Psoas muscle (tissue), 8 donors: ENCODE results near the gene PCDH9. TPM values are rescaled to one million over a fixed set of nuclear protein-coding genes. Genes with fewer than 3 reads are reported as not detected.

Source experiments
- ATAC-seq, 4 donors: fragments of 200-7000 bp; cut with Tn5 transposase; one replicate each; pipeline ENCODE4 v1.9.1; 2020; ENCODE audit warnings: moderate library complexity in 3 of 4, mild to moderate bottlenecking in 2 of 4
- DNase-seq, 2 donors: peaks; one replicate each; pipeline ENCODE4 v3.0.0-alpha.2; 2020
- H3K27ac ChIP-seq: fragments of 200-600 bp; one replicate; pipeline ENCODE4 v1.8.0; 2022
- H3K27me3 ChIP-seq, 3 donors: fragments of 200-600 bp in 1 of 3; one replicate each; pipeline versions ENCODE4 v1.6.1 to v1.8.0; 2013 to 2022; ENCODE audit warnings: low read length in 2 of 3, mild to moderate bottlenecking in 2 of 3, moderate library complexity in 1 of 3; ENCODE audit not compliant: insufficient read depth in 3 of 3
- H3K36me3 ChIP-seq, 2 donors: fragments of 200-600 bp in 1 of 2; one replicate each; pipeline versions ENCODE4 v1.6.1 to v1.8.0; 2013 to 2022; ENCODE audit warnings: low read depth in 1 of 2, mild to moderate bottlenecking in 1 of 2, moderate library complexity in 1 of 2; ENCODE audit not compliant: insufficient read depth in 1 of 2
- H3K4me1 ChIP-seq: fragments of 200-600 bp; one replicate; pipeline ENCODE4 v1.8.0; 2022
- H3K4me3 ChIP-seq: fragments of 200-600 bp; one replicate; pipeline ENCODE4 v1.8.0; 2022; ENCODE audit warnings: mild to moderate bottlenecking
- H3K9me3 ChIP-seq: fragments of 200-600 bp; one replicate; pipeline ENCODE4 v1.8.0; 2022
- CTCF ChIP-seq: fragments of 200-600 bp; IDR thresholded peaks from one replicate; pipeline ENCODE4 v1.8.0; 2022; ENCODE audit warnings: antibody characterized with exemption
- WGBS, 3 donors: extraction: QIAGEN DNeasy Blood & Tissue Kit; methylation state at CpG; one replicate each; pipeline versions ENCODE4 v1.1.6 to v1.1.7; 2013; 5-methylcytosine and 5-hydroxymethylcytosine counted together
- intact Hi-C, 2 donors: fragments of 100-400 bp; cut with DNase I; formaldehyde crosslinking; loops; one replicate each; pipeline versions ENCODE4 v1.11.0 to v1.14.2; 2022
- polyA plus RNA-seq, 3 donors: library from polyadenylated mRNA; stranded (reverse); fragments of 200-250 nt; gene quantifications; one replicate each; pipeline ENCODE4 v1.2.3, GENCODE V29; 2013
- total RNA-seq, 4 donors: library from RNA; stranded (reverse); fragmentation: NEBNext Ultra II Directional in 2 of 4; extraction: Animal tissue kit (Norgen Biotek cat#: 25700) in 2 of 4; gene quantifications; one replicate each; pipeline versions ENCODE4 v1.2.1 to v1.2.4, GENCODE V29; 2021 to 2023
- donor health status: healthy with polysubstance abuse.
- donor health status: DM: no; HTN: no; CAD: no; lungs with moderate emphysema.
- donor health status: Bipolar disorder and iron deficiency.
- donor health status: healthy.
- donor health status: DM: yes; HTN: yes; CAD: no.
- donor health status: DM: no; HTN: no; CAD: no.
- donor health status: DM: no; HTN: no; CAD: no.
- donor health status: DM: yes; HTN: yes; CAD: no.

PCDH9 gene
- total and polyA plus RNA-seq, 7 donors: 0.27 to 4.9 (median 2.1) TPM

GRCh38 chr13:66803013-66803807, 426.9 kb downstream of the PCDH9 start:
- intact Hi-C loops: no loop called here
- H3K36me3 ChIP-seq: no peaks in the 10 kb centered on the region
- H3K4me1 ChIP-seq: no peaks in the 10 kb centered on the region
- TF ChIP-seq CTCF: no peak
- 44 to 60% (median 48%) methylated on average over 5 of the region's 5 CpGs for WGBS, 3 donors
- no peaks in the 10 kb centered on the region for H3K9me3 ChIP-seq
- no peaks in the 10 kb centered on the region for H3K27me3 ChIP-seq
- H3K4me3 ChIP-seq: no peak overlapping the region
- DNase-seq: no peak
- ATAC-seq: no peak
- no peak overlapping the region for H3K27ac ChIP-seq

GRCh38 chr13:66795636-66796035, 434.5 kb downstream of the PCDH9 start:
- Histone ChIP-seq H3K4me3 (no peak overlapping the region), H3K27ac (no peak overlapping the region), H3K27me3 (no peaks in the 10 kb centered on the region), H3K36me3 (no peaks in the 10 kb centered on the region), H3K4me1 (no peaks in the 10 kb centered on the region), H3K9me3 (no peaks in the 10 kb centered on the region)
- no peak for DNase-seq
- no peak for TF ChIP-seq CTCF
- no peak for ATAC-seq
- intact Hi-C loops: no loop called here
- WGBS, 3 donors: 50 to 57% (median 52%) methylated on average over 2 of the region's 2 CpGs

GRCh38 chr13:66794340-66795031, 435.6 kb downstream of the PCDH9 start:
- ATAC-seq (no peak), DNase-seq (no peak)
- H3K36me3 ChIP-seq: no peaks in the 10 kb centered on the region
- H3K9me3 ChIP-seq: no peaks in the 10 kb centered on the region
- no peak overlapping the region for H3K27ac ChIP-seq
- intact Hi-C loops: no loop called here
- TF ChIP-seq CTCF: no peak
- 39 to 49% (median 43%) methylated on average over 5 of the region's 5 CpGs for WGBS, 3 donors
- no peak overlapping the region for H3K4me3 ChIP-seq
- H3K27me3 ChIP-seq: no peaks in the 10 kb centered on the region
- H3K4me1 ChIP-seq: no peaks in the 10 kb centered on the region

DNA sequence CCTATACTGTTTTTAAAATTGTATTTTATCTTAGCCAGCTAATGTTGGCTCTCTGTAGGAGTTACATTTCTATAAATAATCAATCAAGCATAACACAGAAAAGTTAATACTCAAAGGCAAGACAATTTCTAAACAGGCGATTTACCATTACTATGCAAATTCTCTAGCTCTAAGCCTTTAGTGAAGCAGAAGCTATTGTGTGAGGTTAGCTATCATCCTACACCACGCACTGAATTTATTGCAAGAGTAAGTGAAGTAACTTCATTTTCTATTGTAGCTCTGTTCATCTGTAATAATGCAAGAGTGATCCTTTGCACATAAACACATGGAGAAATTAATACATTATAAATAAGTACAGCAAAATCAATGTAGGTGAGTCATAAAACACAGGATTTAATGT, 439.3 kb downstream of the PCDH9 start:
- Histone ChIP-seq H3K27me3 (no peaks in the 10 kb centered on the region), H3K4me3 (no peak overlapping the region), H3K4me1 (no peaks in the 10 kb centered on the region), H3K9me3 (no peaks in the 10 kb centered on the region), H3K27ac (no peak overlapping the region), H3K36me3 (no peaks in the 10 kb centered on the region)
- DNase-seq (no peak), ATAC-seq (no peak)
- intact Hi-C loops: no loop called here
- 86 to 87% (median 86%) methylated on average over 2 of the region's 2 CpGs for WGBS, 3 donors
- no peak for TF ChIP-seq CTCF
